ENCODE data around the gene MICA. TPM values are rescaled to one million over a fixed set of nuclear protein-coding genes. Genes with fewer than 3 reads are reported as not detected.

MICA gene
- total and polyA plus RNA-seq, 4 donors, result 3.2 to 9.1 (median 4.2) TPM

DNA sequence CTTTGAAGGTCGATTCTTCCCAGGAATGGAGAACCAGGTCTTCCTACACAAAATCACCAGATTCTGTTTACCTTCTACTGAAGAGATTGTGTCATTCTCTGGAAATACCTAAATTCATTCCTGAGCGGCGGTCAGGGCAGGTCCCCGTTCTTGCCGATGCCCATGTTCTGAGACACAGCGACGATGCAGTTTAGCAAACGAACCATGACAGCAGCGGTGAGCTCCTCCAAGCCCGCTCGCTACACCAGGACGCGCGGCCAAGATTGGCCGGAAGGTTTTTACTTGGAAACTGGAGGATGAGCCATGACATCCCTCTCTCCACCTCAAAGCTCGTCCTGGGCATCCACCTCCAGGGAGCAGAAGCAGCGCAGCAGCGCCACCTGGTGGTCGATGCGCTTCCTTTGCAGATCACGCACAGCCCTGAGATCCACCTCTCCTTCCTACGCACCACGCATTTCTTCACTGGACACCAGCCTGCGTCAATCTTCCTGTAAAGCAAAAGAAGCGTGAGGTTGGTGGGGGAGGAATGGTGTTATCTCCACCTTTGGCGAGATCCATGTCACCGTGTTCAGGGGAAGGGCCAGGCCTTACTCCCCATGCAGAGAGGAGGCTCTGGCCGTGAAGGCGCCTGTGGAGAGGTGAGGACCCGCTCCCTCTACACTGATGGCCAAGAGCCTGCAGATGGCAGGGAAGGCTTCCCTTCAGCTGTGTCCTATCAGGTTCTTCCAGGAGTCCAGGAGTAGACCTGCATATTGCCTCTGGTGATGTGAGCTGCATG lies 36.5 kb upstream of the MICA start:
- Histone ChIP-seq H3K9me3 (ENCODE audit: control insufficient read depth in 4 of 4, low read length in 3 of 4) (no peaks in the 10 kb centered on the region), H3K9ac (ENCODE audit: low read depth in 1 of 2, low read length in 2 of 2) (peak overlapping the region in 1 of 2 donors; percentile 16), H3K27me3 (ENCODE audit: control insufficient read depth in 4 of 4, insufficient read depth in 4 of 4, low read length in 3 of 4) (no peaks in the 10 kb centered on the region), H3K4me1 (ENCODE audit: control insufficient read depth in 4 of 4, insufficient read depth in 4 of 4, low read length in 3 of 4) (peaks cover 0 to 7% (median 7%) of the 10 kb centered on the region in 4 donors), H3K27ac (ENCODE audit: low read depth in 1 of 2, low read length in 2 of 2) (no peak overlapping the region), H3K4me3 (ENCODE audit: low read depth in 1 of 3, low read length in 3 of 3) (peak overlapping the region; percentile 11 to 48 (median 43)), H3K36me3 (ENCODE audit: control insufficient read depth in 4 of 4, insufficient read depth in 3 of 4, low read depth in 1 of 4, low read length in 3 of 4) (no peaks in the 10 kb centered on the region)
- 5% methylated on average over 30 of the region's 30 CpGs for WGBS
- TF ChIP-seq EGR1 (IDR thresholded peaks at IDR 0.05; ENCODE audit: low read depth in 2 of 2) (no peak), RAD21 (IDR thresholded peaks at IDR 0.05) (peak; percentile 96 to 99), JUND (IDR thresholded peaks at IDR 0.05) (no peak), HNF4G (IDR thresholded peaks at IDR 0.05) (no peak), FOXA1 (IDR thresholded peaks at IDR 0.05) (no peak), SP1 (IDR thresholded peaks at IDR 0.05) (no peak), GABPA (IDR thresholded peaks at IDR 0.05 in 1 of 2, conservative IDR thresholded peaks at IDR 0.05 in 1 of 2) (no peak), YY1 (IDR thresholded peaks at IDR 0.05) (peak; percentile 48), NR2F2 (IDR thresholded peaks at IDR 0.05) (no peak), RXRA (IDR thresholded peaks at IDR 0.05) (peak; percentile 21 to 37), FOXA2 (IDR thresholded peaks at IDR 0.05) (no peak), HNF4A (conservative IDR thresholded peaks at IDR 0.05) (no peak), TAF1 (conservative IDR thresholded peaks at IDR 0.05) (no peak)
- TF ChIP-seq, protein P1, sequence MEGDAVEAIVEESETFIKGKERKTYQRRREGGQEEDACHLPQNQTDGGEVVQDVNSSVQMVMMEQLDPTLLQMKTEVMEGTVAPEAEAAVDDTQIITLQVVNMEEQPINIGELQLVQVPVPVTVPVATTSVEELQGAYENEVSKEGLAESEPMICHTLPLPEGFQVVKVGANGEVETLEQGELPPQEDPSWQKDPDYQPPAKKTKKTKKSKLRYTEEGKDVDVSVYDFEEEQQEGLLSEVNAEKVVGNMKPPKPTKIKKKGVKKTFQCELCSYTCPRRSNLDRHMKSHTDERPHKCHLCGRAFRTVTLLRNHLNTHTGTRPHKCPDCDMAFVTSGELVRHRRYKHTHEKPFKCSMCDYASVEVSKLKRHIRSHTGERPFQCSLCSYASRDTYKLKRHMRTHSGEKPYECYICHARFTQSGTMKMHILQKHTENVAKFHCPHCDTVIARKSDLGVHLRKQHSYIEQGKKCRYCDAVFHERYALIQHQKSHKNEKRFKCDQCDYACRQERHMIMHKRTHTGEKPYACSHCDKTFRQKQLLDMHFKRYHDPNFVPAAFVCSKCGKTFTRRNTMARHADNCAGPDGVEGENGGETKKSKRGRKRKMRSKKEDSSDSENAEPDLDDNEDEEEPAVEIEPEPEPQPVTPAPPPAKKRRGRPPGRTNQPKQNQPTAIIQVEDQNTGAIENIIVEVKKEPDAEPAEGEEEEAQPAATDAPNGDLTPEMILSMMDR (IDR thresholded peaks at IDR 0.05; ENCODE audit: low read depth, low read length, missing input control), result peak; percentile 87
- TF ChIP-seq, protein P2, sequence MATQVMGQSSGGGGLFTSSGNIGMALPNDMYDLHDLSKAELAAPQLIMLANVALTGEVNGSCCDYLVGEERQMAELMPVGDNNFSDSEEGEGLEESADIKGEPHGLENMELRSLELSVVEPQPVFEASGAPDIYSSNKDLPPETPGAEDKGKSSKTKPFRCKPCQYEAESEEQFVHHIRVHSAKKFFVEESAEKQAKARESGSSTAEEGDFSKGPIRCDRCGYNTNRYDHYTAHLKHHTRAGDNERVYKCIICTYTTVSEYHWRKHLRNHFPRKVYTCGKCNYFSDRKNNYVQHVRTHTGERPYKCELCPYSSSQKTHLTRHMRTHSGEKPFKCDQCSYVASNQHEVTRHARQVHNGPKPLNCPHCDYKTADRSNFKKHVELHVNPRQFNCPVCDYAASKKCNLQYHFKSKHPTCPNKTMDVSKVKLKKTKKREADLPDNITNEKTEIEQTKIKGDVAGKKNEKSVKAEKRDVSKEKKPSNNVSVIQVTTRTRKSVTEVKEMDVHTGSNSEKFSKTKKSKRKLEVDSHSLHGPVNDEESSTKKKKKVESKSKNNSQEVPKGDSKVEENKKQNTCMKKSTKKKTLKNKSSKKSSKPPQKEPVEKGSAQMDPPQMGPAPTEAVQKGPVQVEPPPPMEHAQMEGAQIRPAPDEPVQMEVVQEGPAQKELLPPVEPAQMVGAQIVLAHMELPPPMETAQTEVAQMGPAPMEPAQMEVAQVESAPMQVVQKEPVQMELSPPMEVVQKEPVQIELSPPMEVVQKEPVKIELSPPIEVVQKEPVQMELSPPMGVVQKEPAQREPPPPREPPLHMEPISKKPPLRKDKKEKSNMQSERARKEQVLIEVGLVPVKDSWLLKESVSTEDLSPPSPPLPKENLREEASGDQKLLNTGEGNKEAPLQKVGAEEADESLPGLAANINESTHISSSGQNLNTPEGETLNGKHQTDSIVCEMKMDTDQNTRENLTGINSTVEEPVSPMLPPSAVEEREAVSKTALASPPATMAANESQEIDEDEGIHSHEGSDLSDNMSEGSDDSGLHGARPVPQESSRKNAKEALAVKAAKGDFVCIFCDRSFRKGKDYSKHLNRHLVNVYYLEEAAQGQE (IDR thresholded peaks at IDR 0.05), result no peak
- TF ChIP-seq, protein P3, sequence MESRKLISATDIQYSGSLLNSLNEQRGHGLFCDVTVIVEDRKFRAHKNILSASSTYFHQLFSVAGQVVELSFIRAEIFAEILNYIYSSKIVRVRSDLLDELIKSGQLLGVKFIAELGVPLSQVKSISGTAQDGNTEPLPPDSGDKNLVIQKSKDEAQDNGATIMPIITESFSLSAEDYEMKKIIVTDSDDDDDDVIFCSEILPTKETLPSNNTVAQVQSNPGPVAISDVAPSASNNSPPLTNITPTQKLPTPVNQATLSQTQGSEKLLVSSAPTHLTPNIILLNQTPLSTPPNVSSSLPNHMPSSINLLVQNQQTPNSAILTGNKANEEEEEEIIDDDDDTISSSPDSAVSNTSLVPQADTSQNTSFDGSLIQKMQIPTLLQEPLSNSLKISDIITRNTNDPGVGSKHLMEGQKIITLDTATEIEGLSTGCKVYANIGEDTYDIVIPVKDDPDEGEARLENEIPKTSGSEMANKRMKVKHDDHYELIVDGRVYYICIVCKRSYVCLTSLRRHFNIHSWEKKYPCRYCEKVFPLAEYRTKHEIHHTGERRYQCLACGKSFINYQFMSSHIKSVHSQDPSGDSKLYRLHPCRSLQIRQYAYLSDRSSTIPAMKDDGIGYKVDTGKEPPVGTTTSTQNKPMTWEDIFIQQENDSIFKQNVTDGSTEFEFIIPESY (IDR thresholded peaks at IDR 0.05), result no peak
- TF ChIP-seq, protein P4, sequence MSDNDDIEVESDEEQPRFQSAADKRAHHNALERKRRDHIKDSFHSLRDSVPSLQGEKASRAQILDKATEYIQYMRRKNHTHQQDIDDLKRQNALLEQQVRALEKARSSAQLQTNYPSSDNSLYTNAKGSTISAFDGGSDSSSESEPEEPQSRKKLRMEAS (IDR thresholded peaks at IDR 0.05), result no peak
- TF ChIP-seq, protein P5, sequence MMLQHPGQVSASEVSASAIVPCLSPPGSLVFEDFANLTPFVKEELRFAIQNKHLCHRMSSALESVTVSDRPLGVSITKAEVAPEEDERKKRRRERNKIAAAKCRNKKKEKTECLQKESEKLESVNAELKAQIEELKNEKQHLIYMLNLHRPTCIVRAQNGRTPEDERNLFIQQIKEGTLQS (IDR thresholded peaks at IDR 0.05), result no peak
- peak; percentile 91 for DNase-seq (ENCODE audit: low spot score)

Data from liver (tissue), 9 donors.